ENCODE results near the gene CRIP2.

The CRIP2 gene

GRCh38 chr14:105477660-105478397 lies 3.2 kb downstream of the CRIP2 start:
- no peak for DNase-seq

GRCh38 chr14:105478398-105479251 lies 4.0 kb downstream of the CRIP2 start:
- DNase-seq, result no peak

- no peak for DNase-seq
These were observed 5.0 kb downstream of the CRIP2 start for GRCh38 chr14:105479431-105480158.

DNA sequence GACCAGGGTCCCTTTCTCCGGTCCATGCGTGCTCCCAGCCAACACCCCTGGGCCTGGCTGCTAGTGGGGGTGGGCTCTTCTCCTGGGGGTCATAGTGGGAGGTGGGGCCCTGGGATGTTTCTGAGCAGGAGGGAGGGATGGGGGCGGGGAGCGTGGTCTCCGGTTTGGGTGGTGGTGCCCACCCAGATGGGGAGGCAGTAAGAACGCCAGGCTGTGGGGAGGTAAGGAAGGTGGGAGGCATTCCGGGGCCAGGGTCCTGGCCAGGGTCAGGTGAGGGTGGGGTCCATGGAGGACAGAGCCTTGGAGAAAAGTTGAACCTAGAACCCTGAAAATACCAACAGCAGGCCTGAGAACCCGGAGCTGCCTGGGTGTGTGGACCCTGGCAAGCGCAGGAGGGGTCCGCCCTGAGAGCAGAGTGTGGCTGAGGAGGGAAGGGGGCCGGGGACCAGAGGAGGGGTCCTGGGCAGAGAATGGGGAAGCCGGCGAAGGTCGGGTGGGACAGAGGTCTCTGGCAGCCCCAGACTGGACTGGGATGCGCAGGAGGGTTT lies 5.7 kb downstream of the CRIP2 start:
- no peak for DNase-seq

DNA sequence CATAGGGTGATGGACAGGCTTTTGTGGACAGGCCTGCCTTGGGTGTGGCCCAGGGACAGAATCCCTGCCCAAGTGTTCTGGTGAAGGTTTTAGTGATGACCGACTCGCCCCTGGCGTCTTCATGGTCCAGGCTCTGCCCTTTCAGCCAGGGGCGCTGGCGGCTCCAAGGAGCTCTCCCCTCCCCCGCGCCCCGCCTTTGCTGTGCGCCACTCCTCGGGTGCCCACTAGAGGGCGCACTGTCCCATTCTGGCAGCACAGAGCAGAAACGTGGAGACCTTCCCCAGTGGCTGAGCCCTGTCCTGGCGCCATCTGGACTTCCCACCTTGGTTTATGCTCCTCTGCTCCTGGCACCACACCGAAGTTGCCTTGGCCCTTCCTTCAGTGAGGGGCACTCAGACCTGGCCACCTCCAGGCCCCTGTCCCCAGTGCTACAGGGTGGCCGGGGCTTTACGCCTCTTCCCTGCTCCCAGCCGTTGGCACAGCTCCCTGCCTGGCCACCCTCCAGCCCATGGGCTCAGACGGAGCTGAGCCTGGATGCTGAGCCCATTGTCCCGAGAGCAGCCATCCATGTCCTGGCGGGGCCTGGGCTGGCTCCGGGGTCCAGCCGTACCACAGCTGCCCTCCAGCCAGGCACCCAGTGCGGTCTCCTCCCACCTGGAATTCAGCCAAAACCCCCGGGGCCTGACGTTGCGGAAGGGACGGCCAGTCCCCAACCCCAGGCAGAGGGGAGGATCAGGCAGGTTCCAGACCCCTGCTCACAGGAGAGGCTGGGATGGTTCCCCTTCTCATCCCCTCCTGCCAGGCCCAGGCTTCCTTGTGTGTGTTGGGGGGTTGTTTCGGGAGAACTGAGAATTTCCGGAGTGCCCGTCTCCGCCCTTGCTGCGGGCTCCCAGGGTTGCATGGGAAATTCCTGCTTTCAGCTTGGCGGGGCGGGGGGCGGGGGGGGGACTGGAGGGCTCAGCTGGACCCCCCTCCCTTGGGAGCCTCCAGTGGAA lies 6.5 kb downstream of the CRIP2 start:
- DNase-seq, result peak; percentile 89

- DNase-seq, result peak; percentile 94
These were observed 7.4 kb downstream of the CRIP2 start for GRCh38 chr14:105481886-105482457.

- no peak for DNase-seq
These were observed 8.0 kb downstream of the CRIP2 start for GRCh38 chr14:105482486-105483110.

DNA sequence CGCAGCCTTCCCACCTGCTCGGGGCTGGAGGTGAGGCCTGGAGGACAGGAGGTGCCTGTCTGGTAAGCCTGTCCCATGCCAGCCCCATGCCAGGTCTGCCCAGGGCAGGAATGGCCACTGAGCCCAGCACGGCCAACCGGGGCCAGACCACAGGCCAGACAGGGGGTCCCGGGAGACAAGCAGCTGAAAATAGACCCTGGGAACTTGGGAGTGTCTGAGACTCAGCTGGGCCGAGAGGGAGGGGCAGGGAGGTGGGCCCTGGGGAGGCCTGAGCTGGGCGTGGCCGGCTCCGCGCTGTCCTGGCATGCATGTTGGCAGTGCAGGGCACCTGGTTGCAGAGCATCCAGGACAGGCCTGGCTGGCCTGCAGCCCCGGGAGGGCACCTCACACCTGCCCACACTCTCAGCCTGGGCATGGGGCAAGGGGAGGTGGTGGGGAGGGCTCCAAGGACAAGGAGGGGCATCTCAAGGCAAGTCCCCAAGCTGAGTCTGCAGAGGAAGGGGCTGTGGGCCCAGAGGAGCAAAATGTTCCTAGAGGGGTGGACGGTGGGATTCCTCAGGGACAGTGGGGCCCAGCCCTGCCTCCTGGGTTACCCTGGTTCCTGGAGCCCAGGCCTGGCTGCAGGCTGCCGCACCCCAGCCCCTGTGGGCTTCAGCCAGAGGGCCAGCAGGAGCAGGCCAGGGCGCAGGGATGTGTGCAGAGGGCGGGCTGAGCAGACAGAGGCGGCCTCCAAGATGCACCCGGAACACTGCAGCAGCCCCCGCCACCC lies 8.9 kb downstream of the CRIP2 start:
- DNase-seq, result no peak

- no peak for DNase-seq
These were observed 9.7 kb downstream of the CRIP2 start for GRCh38 chr14:105484069-105484996.

- DNase-seq, result no peak
These were observed 10.4 kb downstream of the CRIP2 start for GRCh38 chr14:105484997-105485393.

- DNase-seq, result peak; percentile 49
These were observed 11.1 kb downstream of the CRIP2 start for GRCh38 chr14:105485739-105486162.

DNA sequence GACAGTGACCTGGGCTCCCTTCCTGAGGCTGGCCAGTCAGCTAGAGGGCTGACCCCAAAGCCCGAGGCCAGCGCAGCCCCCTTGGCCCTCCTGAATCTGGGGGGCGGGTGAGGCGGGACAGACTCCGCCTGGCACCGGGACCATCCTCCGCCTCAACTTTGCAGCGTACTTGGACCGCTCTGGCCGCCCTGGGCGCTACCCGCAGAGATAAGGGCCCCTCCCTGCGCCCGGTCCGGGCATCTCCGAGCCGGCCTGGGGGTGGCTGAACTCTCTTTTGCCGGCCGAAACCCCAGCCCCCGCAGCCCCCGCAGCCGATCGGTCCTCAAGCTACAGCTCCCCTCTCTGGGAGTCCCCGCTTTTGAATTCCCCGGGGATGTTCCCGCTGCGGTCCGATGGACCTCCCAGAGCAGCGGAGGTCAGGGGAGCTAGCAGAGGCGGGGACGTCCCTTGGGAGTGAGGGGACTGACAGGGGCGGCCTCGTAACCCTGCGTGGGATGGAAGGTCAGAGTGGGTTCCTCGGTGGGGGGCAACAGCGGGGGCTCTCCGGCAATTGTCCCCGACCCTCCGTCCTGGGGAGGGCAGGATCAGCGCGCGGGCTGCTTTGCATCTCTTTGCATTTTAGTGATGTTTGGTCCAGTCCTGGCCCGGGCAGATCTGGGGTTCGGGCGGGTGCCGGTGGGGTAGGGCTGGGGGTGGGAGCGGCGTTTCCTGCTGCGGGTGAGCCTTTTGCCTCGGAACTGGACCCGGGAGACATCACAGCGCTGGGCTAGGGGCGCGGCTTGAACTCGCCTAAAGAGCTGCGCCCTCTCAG lies 11.7 kb downstream of the CRIP2 start, which contains the start of gene CRIP1:
TSS of gene CRIP1 (plus strand) at position 724 of the 811 bp plus-strand sequence. CDS start 374 bp downstream, outside the sequence.
- DNase-seq, result no peak

DNA sequence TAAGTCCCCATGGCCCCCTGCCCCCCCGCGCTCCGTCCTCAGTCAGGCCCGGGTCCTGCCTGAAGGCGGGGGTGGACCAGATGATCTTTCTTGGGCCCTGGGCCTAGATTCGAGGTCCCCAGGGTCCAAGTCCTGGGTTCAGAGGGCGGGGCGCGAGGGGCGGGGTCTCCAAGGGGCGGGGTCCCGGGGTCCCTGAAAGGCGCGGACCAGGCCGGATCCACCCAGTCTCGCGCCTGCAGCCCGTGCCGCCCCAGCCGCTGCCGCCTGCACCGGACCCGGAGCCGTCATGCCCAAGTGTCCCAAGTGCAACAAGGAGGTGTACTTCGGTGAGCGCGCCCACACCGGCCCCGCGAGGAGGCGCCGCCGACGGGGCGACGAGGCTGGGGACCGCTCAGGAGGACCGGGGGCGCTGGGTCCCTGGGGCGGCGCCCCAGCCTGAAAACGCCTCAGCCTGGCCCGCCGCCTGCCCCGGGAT lies 12.4 kb downstream of the CRIP2 start:
- no peak for DNase-seq

GRCh38 chr14:105487449-105487985 lies 12.9 kb downstream of the CRIP2 start:
- peak; percentile 44 for DNase-seq

GRCh38 chr14:105487986-105488777 lies 13.6 kb downstream of the CRIP2 start:
- DNase-seq, result no peak

DNA sequence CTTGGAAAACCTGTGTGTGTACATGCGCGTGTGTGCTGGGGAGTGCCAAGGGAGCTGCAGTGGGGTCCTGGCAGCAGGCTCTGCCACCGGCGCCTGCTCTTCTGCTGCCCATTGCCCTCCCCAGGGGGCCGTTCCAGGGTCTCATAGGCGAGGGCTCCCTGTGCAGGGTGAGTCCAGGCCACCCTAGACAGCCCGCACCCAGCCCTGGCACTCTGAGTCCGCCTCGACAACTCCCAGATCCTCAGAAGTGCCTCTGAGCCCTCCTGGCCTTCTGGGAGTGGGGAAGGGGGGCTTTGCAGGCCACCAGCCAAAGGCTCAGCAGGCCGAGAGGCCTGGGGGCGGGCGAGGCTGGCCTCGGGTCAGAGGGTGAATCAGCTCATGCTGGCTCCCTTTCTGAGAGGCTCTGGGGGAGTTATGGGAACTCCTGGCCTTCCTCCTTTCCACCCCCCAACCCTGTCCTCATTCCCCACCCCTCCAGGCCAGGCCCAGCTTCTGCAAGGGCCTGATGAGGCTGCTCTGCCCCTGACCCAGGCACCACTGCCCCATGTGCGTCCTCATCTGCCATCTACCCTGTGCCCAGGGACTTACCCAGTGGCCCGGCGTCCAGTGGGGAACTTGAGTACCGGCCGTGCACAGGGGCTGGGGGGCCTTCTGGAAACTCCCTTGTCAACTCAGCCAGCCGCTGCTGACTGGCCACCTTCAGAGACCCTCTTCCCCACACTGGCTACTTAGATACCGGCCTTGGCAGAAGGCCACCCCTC lies 14.3 kb downstream of the CRIP2 start:
- DNase-seq, result no peak

Measured in stimulated activated CD4-positive, alpha-beta T cell treated with anti-CD3 and anti-CD28 coated beads, Interleukin-1b, Interleukin-23, amount 100 ng/mL, for 48 hours (primary cell).